H54 (cell line): ENCODE data around the gene KRT77.
"Not testable (repeated sequence)": the region's sequence is repeated elsewhere in the genome, so short reads cannot be mapped to it uniquely, and the experiment has no call there.

Source experiments
- DNase-seq: peaks from one replicate; pipeline ENCODE4 v3.0.0; 2011; ENCODE audit warnings: low spot score, mixed read lengths; ENCODE audit not compliant: insufficient read length
- FAIRE-seq: peaks from 3 replicates; lab custom pipeline; 2011; peaks lifted over from hg19 to GRCh38; lab: Jason Lieb, UNC
- POLR2A ChIP-seq: IDR thresholded peaks from 2 replicates; pipeline ENCODE4 v1.6.1; 2011; ENCODE audit warnings: low read depth, mild to moderate bottlenecking, low read length

KRT77 gene

DNA sequence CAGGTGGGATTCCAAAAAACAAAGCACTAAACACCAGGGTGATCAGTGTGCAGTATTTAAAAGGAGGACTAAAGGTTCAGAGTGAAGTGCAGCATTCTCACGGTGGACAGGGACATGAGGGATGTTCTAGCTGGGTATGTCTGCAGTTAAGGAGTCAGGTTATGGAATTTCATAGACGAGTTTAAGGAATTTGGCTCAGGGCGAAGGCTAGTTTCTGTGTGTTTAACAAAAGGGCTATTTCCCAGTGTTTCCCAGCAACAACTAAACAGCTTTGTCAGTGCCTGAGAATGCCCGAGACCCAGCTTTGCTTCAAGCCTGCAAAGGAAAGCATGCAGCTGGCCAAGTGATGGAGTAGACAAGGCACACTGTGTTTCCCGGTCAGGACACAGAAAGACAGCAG is 30.1 kb downstream of the KRT77 start:
- no peak for DNase-seq
- no peak for FAIRE-seq
- TF ChIP-seq POLR2A, result no peak

DNA sequence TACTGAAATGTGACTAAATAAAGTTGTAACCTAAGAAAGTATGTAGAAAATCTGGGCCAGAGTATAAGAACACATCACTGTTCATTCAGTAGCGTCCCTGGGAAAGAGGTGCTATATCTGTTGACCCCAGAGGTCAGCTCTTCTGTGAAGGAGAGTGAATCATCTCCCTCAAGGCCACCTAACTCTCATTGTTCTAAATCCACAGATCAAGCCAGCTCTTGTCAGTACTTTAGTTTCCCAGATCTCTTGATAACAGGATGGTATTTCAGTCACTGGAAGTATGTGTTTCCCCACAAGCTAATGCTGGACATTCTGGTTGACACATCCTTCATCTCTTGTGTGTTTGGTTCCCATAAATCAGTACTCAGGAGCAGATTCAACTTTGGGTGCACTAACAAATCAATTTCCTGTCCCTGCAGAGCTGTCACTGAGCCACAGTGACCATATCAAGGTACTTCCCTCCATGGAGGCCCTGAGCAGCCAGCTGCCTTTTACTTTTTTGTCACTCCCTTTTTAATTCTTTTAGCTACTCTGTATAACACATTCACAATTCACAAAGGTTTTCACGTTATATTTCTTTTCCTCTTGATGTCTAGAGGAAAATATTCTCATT is 30.9 kb downstream of the KRT77 start:
- no peak for TF ChIP-seq POLR2A
- DNase-seq, result no peak
- FAIRE-seq, result no peak

DNA sequence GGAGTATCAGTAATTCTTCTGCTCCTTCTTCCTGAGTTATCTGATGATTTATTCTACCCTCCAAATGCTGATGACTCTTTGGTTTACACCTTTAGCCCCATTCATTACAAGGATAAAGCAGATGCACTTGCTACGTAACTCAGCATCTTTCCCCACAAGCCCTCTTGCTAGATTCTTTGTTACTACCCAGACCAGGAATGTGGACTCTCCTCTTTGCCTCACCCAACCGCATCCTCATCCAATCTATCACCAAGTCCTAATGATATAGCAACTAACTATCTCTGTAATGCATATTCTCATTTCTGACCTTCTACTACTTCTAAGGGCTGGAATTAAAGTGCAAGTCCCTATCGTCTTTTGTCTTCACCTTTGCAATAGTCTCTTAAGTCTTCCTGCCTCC is 32.4 kb downstream of the KRT77 start:
- no peak for TF ChIP-seq POLR2A
- DNase-seq (no peak), FAIRE-seq (no peak)

DNA sequence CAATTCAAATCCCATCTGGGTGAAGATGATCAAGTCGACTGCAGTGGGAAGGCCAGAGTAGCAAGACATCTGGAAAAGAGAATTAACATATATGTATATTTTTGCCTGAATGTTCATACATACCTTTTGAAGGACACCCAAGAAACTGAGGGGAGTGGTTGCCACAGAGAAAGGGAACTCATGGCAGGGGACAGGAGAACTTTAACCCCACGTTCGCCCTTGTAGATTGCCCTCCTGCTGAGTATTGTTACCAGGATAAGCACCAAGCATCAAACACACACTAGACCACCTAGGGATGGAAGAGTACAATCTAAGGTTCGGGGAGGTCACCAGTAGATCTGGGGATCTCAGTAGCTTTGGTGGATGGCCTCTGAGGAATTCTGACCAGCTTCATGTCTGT is 32.8 kb downstream of the KRT77 start:
- FAIRE-seq (no peak), DNase-seq (no peak)
- TF ChIP-seq POLR2A, result no peak

- not testable (repeated sequence) for DNase-seq, FAIRE-seq
These were observed 33.4 kb downstream of the KRT77 start for GRCh38 chr12:52669941-52670340.

GRCh38 chr12:52669426-52669825 is 33.9 kb downstream of the KRT77 start:
- FAIRE-seq (no peak), DNase-seq (no peak)
- no peak for TF ChIP-seq POLR2A

DNA sequence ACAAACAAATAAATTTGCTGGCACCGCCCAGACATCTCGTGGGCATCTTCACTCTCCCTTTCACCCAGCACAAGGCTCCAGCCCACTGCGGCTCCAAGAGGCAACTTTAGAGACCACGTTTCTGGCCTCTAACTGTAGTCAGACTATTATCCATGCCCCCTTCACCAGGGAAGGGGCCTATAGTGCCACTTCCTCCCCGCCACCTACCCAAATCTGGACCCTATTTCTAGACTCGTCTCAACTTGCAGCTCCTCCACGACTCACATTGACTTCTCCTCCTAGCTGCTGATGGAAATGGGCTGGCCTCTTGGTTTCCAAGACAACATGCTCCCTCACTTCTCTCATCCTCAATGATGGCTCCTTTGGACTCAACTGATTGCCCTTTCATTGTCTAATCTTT is 35.4 kb downstream of the KRT77 start:
- no peak for DNase-seq
- FAIRE-seq, result no peak
- no peak for TF ChIP-seq POLR2A

- no peak for FAIRE-seq
- no peak for DNase-seq
- no peak for TF ChIP-seq POLR2A
These were observed 35.8 kb downstream of the KRT77 start for GRCh38 chr12:52667509-52667908.

DNA sequence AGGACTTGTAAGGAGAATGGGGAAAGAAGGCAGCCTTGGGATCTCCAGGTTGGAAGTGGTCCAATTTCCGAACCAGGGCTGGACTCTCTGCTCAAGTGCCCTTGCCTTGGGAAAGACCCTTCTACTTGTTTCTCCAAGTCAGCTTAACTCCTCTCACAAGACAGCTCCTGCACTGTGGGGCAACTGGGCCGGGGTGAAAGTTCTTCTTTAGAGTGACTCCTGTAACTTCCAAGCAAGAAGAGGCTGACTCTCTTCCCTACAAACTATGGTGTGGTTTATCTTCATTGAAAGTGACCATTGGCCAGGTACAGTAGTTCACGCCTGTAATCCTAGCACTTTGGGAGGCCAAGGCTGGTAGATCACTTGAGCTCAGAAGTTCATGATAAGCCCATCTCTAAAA is 36.9 kb downstream of the KRT77 start:
- no peak for TF ChIP-seq POLR2A
- no peak for DNase-seq
- no peak for FAIRE-seq

GRCh38 chr12:52663420-52663819 is 39.9 kb downstream of the KRT77 start:
- no peak for FAIRE-seq
- TF ChIP-seq POLR2A, result no peak
- DNase-seq, result no peak

- DNase-seq (no peak), FAIRE-seq (no peak)
- TF ChIP-seq POLR2A, result no peak
These were observed 40.5 kb downstream of the KRT77 start for GRCh38 chr12:52662918-52663229.

- no peak for FAIRE-seq
- DNase-seq, result no peak
- no peak for TF ChIP-seq POLR2A
These were observed 41.0 kb downstream of the KRT77 start for GRCh38 chr12:52662093-52662917.

- TF ChIP-seq POLR2A, result no peak
- FAIRE-seq (no peak), DNase-seq (no peak)
These were observed 41.7 kb downstream of the KRT77 start for GRCh38 chr12:52661668-52662067.

GRCh38 chr12:52660934-52661499 is 42.3 kb downstream of the KRT77 start:
- DNase-seq (no peak), FAIRE-seq (no peak)
- TF ChIP-seq POLR2A, result no peak

GRCh38 chr12:52659951-52660350 is 43.4 kb downstream of the KRT77 start:
- no peak for TF ChIP-seq POLR2A
- FAIRE-seq (no peak), DNase-seq (no peak)
